Testis (tissue), 2 donors: ENCODE data around the gene ICE2.

Experiments used
- CTCF ChIP-seq, 3 experiments: fragments of 450-650 bp in 2 of 3; fragments of 200-600 bp in 1 of 3; sonication (generic) in 1 of 3; IDR thresholded peaks; one replicate each; pipeline ENCODE4 v1.5.1; 2016 to 2019; ENCODE audit warnings: antibody characterized with exemption in 3 of 3, mild to moderate bottlenecking in 2 of 3, moderate library complexity in 1 of 3
- POLR2A ChIP-seq: fragments of 450-650 bp; IDR thresholded peaks from one replicate; pipeline ENCODE4 v1.6.1; 2017; ENCODE audit warnings: antibody characterized with exemption, mild to moderate bottlenecking, moderate library complexity

GRCh38 chr15:60454824-60455223 lies 24.1 kb downstream of the ICE2 start:
- TF ChIP-seq CTCF (IDR thresholded peaks at IDR 0.05) (no peak), POLR2A (no peak)
